Thyroid gland (tissue), 4 donors: ENCODE results near the gene LRRC47.

Experiments used
- POLR2A ChIP-seq, 2 donors: fragments of 450-650 bp; IDR thresholded peaks; one replicate each; pipeline ENCODE4 v1.6.1; 2017; ENCODE audit warnings: antibody characterized with exemption in 2 of 2, mild to moderate bottlenecking in 2 of 2, moderate library complexity in 1 of 2
- TF ChIP-seq, protein P1 (sequence below), 6 experiments: fragments of 200-600 bp in 3 of 6; fragments of 450-650 bp in 3 of 6; sonication (generic) in 3 of 6; IDR thresholded peaks; one replicate each; pipeline ENCODE4 v1.5.1; 2016 to 2019; ENCODE audit warnings: antibody characterized with exemption in 6 of 6, mild to moderate bottlenecking in 2 of 6, inconsistent platforms in 1 of 6, moderate library complexity in 1 of 6

DNA sequence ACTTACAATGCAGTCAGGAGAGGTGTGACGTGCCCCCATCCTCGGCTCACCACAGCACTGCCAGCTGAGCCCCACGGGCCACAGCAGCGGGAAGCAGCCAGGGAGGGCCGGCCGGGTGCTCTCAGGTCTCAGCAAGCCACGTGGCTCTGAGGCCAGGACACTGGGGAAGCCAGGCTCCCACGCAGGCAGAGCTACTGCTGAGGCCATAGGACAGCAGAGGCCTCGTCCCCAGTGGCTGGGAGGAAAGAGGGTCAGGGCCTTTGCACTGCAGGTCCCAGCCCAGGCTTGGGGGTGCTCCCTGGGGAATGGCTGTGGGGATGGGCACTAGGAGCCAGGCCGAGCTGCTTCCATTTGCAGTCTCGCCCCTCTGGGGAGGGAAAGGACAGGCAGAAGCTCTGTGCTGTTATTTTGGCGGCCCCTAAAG lies 5.8 kb downstream of the LRRC47 start:
- TF ChIP-seq, protein P1, sequence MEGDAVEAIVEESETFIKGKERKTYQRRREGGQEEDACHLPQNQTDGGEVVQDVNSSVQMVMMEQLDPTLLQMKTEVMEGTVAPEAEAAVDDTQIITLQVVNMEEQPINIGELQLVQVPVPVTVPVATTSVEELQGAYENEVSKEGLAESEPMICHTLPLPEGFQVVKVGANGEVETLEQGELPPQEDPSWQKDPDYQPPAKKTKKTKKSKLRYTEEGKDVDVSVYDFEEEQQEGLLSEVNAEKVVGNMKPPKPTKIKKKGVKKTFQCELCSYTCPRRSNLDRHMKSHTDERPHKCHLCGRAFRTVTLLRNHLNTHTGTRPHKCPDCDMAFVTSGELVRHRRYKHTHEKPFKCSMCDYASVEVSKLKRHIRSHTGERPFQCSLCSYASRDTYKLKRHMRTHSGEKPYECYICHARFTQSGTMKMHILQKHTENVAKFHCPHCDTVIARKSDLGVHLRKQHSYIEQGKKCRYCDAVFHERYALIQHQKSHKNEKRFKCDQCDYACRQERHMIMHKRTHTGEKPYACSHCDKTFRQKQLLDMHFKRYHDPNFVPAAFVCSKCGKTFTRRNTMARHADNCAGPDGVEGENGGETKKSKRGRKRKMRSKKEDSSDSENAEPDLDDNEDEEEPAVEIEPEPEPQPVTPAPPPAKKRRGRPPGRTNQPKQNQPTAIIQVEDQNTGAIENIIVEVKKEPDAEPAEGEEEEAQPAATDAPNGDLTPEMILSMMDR (IDR thresholded peaks at IDR 0.05) = no peak
- TF ChIP-seq POLR2A (IDR thresholded peaks at IDR 0.05) = no peak
